GM21367 (cell line): ENCODE data around the gene FIBCD1.

Experiments used
- ATAC-seq: cut with Tn5 transposase; IDR thresholded peaks from one replicate; pipeline ENCODE4 v1.9.1; 2021; ENCODE audit not compliant: unreplicated experiment

FIBCD1 gene

DNA sequence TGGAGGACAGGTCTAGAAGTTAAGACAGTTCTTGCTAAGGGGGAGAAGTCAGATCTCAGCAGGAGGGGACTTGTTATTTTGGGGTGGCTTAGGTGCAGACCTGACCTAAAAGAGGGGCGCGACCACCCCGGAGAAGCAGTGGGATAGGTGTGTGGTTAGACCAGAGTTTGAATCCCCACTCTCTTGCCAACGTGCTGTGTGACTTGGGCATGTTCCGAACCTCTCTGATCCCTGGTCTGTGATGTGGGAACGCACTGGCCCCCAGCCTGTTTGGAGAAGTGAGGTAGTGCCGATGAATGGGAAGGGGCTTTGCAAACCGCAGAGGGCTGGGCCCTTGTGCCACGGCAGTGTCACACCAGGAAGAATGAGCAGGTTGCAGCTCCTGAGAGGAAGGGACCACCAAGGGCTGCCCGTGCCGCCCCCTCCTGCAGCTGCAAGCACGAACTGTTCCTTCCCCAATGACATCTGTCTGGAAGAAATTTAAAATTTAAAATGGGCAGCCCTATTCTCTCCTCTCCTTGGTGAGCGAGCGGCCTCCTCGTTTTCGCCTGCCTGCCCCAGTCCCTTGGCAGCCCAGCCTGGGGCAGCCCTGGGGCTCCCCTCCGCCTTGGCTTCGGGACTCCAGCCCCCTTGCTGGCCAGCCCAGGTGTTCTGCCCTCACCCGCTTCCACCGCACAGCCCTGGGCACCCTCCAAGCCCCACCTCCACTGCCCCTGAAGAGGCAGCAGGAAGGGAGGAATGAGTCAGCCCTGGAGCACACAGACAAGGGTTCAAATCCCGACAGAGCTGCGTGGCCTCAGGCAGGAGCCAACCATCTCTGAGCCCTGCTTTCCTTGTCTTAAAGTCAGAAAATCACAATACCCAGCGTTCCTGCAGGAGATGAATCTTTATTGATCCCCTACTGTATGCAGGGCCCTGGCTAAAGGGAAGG lies 1.6 kb downstream of the FIBCD1 start:
- no peak for ATAC-seq

DNA sequence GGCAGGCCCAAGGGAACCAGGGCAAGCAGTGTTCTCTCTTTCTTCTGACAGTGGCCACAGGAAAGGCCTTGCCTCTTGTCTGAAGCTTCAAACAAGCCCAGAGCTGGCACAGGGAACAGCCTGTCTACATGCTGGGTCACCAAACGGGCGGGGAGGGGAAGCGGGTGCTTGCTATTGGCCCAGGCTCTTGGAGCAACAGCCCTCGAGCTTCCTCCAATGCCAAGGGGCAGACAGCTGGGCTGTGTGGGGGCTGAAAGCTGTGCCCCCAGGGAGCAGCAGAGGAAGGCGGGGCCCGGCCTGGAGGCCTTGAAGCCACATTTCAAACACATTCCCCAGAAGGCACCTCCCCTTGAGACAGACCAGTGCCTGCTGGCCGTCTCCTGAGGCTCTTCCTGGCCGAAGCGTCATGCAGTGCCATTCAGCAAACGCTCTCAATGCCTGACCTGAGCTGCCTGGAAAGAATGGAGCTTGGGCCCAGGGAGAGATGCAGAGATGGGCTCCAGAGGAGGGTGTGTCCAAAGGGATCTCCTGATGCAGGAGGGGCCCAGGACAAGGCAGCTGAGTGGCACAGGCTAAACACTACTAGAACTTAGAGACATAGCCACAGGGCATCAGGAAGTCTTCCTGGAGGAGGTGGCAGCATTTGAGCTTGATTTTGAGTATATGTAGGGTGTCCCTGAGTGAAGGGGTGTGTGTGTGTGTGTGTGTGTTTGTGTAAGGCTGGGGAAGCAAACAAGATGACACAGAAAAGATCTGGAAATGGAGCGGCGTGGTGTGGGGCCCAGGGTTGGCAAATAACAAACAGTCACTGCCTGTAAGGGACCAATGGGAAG lies 2.5 kb downstream of the FIBCD1 start:
- no peak for ATAC-seq

DNA sequence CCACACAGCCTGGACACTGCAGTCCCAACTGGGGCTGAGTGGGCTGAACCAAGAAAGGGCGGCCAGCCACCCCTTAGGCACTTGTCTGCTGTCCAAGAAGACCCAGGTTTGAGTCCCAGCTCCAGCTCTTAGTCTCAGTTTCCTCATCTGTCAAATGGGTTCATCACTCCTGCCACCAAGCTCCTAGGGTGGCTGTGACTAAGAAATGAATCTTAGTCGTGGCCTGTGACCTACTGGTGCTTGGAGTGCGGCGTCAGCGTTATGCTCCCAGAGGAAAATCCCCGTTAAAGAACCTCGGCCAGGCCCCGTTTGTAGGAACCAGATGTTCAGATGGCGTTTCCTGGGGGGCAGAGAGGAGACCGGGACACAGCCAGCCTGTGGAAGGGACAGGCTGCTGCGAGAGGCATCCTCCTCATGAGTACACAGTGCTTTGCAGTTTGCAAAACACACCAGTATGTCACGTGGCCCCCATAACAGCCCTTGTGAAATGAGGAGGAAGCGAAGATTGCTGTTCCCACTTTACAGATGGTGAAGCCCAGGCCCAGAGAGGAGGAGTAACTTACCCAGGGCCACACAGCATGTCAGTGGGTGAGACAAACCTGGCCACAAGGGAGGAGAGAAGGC lies 3.3 kb downstream of the FIBCD1 start:
- no peak for ATAC-seq

DNA sequence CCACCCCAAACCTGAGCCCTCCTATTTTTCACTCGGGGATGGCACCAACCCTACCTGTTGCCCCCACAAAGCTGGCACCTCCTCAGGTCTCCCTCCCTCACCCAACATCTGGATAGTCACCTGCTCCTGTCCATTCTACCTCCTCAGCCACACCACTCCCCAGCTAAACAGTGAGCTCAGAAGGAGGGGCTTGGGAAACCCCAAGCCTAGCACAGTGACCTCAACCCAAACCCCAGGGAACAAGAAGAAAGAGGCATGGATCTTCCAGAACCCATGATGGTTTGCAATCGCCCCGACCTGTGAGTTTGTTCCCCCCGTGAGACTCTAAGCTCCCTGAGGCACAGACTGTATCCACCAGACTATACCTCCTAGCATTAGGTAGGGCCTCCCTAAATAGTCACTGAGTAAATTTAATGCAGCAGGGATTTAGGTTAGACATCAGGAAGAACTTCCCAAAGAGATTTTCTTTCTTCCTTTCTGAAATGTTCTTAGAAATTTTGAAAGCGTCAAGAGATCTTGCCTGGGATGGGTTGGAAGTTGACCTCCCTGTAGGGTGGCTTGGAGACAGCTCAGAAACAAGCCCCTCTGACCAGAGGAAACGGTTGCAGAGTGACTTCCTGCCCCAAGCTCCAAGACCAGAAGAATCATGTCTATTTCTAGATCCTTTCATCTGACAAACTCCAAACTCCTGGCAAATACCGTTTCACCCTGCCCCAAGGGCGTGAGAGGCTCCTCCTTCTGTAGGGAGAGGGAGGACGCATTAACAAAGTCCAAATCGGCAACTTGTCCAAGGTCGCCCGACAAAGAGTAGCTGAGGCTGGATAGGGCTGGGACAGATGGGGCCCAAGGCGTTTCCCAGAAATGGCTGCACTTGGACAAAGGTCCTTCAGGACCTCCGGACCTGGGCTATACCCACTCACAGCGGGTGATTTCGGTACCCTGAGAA lies 4.1 kb downstream of the FIBCD1 start:
- no peak for ATAC-seq

DNA sequence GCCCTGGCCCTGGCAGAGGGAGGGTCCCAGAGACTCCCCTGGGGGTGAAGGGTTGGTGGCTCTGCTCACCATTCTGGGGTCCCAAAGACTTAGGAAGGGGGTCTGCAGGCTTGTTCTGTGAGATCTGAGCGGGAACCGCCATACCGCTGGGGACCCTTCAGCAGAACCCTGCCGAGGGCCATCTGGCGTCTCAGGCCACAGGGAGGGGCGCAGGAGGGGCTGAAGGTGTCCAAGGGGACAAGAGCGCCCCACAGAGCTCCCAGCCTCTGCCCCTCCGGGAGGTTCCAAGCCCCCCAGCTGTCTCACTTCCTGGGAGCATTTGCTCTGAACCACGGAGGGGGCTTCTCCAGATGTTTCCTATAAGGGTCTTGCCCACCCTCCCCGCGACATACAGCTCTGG lies 4.8 kb downstream of the FIBCD1 start:
- ATAC-seq = no peak

DNA sequence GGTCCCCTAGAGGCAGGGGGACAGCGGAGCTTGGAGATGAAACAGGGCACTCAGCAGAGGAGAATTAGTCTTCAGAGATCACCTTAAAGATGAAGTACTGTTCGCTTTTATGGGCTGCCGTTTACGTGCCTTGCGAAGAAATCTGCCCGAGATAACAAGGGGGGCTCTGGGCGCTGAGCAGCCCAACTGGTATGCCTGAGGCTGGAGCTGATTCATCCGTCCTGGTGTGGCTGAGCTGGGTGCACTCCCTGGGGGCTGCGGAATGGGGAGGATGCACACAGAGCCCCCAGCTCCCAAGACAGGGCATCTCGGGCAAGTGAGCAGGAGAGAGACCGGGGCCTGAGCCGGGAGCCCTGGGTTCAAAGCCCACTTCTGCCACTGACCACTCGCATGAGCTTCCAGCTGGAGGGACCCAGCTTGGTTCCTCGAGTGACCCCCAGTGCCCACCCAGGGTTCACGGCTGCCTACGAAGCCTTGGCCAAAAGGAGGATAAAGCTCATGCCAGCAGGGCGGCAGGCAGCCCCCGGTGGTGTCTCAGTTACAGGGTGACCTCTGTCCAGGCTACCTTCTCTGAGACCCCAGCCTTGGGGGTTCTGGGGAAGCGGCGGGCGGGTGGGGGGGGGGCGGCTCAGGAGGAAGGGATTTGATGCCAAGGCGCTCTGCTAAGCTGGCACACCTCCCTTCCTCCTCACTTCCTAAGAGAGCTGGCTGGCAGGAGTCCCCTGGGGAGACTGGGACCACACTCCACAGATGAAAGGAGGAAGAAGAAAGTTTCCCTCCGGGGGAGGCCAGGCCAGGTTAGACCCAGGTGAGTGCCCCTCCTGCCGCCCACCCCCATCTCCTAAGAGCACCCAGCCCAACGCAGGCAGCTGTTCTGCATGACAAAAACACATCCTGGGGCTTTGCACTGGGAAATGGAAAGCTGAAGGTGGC lies 5.7 kb downstream of the FIBCD1 start:
- ATAC-seq = no peak

DNA sequence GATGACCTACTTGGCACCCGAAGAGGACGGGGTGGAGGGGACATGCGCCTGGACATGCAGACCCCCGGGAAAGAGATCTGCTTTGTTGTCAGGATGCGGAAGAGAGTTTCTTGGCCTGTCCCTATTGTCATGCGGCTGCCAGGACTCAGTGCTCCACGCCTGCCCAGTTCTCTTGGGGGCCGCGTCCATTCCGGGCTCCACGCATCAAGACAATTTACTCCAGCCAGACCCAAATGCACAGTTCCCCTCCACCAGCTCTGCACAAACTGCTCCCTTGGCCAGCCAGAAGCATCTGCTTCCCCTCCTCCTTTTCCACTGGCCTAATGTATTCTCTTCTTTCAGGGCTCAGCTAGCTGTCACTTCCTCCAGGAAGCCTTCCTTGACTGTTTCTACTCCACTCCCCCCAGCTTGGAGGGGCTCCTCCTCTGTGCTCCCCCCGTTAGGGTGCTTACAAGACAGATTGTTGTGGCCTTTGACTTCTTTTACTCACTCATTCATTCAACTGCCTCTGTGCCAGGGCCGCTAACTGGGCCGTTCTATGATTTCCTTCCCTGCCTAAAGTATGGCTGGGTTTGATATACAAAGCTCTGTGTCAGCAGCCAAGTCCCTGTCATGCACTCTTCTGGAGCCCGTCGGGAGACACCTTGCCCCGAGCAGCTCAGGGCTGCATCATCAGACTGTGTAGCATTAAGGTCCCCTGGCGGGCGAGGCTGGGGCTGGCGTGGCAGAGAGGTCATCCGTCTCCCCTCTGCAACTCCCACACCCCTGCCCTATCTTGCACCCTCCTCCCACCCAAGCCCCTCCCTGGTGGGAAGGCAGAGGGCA lies 6.6 kb downstream of the FIBCD1 start:
- no peak for ATAC-seq

DNA sequence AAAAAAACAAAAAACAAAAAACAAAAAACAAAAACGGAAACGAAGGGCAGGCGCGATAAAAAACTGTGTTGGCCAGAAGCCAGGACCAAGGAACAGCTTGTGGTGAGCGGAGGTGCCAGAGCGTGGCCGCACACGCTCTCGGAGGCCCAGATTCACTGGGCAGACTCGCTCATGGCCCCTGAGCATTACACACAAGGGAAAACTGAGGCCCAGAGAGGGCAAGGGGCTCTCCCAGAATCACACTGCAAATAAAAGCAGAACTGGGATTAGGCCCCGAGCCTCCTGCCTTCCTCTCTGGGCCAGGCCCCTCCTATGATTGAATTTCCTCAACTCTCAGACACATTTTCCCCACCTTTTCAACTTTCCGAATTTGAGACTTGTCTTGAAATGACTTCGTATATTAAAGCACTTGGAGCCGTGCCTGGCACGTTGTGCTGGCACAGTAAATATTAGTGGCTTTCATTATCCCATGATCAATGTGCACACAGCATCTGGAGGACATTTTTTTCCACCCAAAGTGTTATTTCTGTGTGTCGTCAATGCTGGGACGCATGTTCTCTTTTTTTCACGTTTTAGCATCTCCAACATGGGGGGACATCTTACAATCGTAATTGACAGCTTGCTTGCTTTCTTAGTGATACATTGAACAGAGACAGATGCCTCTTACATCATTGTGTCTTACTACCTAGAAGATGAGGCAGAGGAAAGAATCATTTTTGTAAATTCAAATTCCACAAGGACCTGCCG lies 7.4 kb downstream of the FIBCD1 start:
- no peak for ATAC-seq

DNA sequence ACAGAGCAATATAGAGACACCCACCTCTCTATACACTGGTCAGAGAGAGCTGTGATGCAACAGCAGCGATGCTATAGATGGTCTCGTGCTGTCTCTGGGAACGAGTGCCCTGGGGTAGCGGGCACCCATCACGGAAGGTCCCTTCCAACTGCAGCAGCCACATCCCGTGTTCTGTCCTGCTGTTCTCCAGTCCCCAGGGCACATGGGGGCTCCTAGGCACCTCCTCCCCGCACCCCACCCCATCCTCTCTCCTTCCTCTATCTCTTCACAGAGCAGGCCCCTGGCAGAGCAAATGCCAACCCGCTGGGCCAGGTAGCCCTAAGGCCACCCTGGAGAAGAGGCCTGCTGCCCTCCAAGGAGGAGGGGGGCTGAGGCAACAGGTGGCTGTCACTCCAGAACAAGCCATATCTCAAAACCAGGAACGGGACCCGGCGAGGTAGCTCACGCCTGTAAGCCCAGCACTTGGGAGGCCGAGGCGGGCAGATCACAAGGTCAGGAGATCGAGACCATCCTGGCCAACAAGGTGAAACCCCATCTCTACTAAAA lies 8.2 kb downstream of the FIBCD1 start:
- no peak for ATAC-seq

DNA sequence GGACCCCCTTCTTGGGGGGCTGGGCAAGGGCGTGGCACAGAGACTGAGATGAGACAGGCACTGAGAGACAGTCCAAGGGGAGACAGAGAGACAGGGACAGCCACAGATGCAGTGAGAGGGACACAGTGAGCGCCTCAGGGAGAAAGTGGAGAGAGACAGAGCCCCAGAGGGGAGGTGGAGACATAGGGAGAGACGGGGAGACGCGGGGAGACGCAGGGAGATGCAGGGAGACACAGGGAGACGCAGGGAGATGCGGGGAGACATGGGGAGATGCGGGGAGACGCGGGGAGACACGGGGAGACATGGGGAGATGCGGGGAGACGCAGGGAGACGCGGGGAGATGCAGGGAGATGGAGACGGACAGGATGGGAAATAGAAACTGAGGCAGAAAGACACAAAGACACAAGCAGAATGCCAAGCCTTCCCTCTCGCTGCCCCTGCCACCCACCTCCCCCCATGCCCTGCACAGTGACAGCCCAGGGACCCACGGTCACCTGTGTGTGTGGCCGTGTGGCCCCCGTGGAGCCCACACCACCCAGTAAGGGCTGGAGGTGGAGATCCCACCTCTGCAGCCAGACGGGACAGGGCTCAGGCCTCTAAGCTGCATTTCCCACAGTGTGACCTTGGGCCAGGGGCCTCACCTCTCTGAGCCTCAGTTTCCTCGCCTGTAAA lies 8.8 kb downstream of the FIBCD1 start:
- no peak for ATAC-seq

DNA sequence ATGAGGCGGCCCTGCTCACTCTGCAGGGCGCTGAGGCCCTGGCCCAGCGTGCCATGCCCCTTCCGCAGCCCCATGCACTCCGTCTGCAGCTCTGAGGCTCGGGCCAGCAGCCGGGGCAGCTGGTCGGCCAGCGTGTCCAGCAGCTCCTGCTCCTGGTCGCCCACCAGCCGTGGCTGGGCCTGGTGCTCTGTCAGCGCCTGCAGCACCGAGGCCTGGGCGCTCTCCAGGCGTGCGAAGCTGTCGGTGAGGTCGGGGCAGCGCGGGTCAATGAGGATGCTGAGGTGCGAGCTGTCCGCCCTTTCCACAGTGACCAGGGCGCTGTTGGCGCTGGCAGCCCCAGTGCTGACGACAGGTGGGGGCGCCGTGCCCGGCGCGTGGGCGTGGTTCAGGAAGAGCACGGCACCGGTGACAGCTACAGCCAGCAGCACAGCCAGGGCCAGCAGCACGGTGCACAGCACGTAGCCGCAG lies 9.4 kb downstream of the FIBCD1 start:
- no peak for ATAC-seq

DNA sequence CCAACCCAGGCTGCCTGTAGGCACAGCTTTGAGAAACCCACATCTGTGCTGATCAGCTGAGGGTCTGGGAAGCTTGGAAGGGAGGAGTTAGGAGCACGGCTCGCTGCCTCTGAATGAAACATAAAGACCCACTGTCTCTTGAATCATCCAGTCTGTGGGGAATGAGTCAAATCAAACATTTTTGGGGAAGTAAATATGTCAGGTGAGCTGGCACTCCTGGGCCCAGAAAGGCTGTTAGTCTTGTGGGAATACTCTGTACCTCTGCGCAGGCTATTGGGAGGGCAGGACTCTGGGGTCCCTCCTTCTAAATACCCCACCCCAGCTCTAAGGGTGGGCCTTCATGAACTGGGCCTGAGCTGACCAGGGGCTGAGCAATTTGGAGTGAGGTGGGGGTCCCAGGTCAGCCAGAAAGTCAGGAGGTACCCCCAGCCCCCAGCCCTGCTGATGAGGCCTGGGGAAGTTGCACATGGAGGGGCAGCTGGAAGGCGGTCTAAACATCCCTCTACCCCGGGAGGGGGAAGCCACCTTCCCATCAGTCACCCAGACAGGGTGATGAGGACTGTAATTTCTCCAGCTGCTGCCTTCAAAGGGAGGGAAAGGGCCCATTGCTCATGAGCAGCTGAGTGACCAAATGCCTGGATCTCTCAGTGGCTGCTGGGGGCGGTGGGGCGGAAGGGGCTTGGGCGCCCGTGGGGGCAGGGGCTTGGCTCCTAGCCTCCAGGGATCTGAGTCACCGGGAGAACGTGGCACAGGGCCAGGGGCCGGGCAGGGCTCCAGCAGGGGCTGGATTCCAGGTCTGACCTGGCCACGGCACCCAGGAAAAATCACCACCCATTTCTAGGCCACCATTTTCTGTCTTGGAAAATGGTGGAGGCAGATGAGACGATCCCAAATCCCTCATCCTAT lies 10.8 kb downstream of the FIBCD1 start:
- ATAC-seq = no peak

DNA sequence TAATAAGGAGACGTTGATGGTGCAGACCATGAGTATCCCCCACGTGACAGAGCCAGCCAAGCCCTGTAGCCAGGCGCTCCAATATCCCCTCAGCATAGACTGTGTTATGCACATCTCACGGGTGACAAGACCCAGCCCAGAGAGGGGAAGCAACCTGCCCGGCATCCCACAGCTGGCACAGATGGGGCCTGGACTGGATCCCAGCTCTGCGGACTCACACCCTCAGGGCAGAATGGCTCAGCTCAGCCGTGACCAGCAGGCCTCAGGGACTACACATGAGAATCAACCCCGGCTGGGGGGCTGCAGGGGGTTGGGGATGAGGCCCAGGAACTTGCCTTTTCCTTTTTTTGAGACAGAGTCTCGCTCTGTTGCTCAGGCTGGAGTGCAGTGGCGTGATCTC lies 11.7 kb downstream of the FIBCD1 start:
- ATAC-seq = no peak

DNA sequence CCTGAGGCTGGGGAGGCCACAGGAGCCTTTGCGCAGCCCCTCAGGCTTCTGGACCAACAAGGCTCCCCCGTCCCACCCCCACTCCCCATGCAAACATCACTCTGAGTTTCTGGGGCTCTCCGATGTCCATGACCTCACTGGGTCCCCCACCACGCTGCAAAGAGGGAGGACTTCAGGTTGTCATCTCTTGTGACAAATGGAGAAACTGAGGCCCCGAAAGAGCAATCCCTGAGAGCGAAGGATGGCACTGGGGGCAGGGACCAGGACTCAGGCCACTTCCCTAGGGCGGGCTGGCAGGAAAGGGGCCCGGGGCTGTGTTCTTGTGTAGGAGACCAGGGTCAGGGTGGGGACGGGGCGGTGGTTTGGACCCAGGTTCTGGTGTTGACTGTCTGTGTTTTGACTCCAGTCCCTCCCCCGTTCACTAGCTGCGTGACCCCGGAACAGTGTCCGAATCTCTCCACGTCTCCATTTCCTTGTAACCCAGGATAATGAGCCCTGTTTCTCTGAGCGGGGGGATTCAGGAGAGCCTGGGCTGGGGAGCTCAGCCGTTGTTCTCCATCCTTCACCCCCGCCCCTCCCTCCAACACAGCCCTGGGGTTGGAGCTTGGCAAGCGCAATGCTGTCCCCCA lies 13.9 kb downstream of the FIBCD1 start:
- no peak for ATAC-seq

DNA sequence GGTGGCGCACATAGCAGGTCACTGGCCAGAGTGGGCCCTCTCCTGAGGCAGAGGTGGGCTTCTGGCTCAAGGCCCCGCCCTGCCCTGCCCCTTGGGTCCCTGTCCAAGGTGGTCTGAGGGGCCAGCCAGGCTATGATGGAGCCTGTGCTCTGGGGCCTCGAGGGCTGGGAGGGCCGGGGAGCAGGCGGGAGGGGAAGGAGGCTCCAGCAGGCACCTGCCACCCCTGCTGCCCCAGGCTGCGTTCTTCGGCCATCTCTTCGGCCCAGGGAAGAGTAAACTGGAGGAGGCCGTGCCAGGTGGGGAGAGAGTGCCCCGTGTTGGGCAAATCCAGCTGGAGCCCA lies 14.6 kb downstream of the FIBCD1 start:
- ATAC-seq = no peak
